Measurements from ENCODE around the gene MCM3AP. TPM values are rescaled to one million over a fixed set of nuclear protein-coding genes. Genes with fewer than 3 reads are reported as not detected.

MCM3AP gene
- total RNA-seq, 1 experiment from 2014 or later = 128 TPM

Other genes with a start within 250 kb of the MCM3AP start
- 0.61 and 1.9 TPM in 2 replicates for gene COL6A2, start 187.5 kb downstream of the MCM3AP start, total RNA-seq (2022)
- 0.20 TPM in 1 of 2 replicates, not detected in the other for gene FTCD, start 130.0 kb downstream of the MCM3AP start, total RNA-seq (2022)
- gene SPATC1L, start 101.2 kb downstream of the MCM3AP start, total RNA-seq (2022) = 10.5 and 11.3 TPM in 2 replicates
- 45.5 and 47.5 TPM in 2 replicates for gene LSS, start 56.8 kb downstream of the MCM3AP start, total RNA-seq (2022)
- 26.7 and 29.9 TPM in 2 replicates for gene YBEY, start 731 bp upstream of the MCM3AP start, total RNA-seq (2022)
- 6.4 and 7.8 TPM in 2 replicates for gene C21orf58, start 38.3 kb upstream of the MCM3AP start, total RNA-seq (2022)
- gene PCNT, start 38.5 kb upstream of the MCM3AP start, total RNA-seq (2022) = 31.6 and 34.0 TPM in 2 replicates
- gene DIP2A, start 173.3 kb upstream of the MCM3AP start, total RNA-seq (2022) = 39.6 and 55.1 TPM in 2 replicates